Hypothalamus (tissue), 51 donors: ENCODE measurements around the gene TMBIM4.
A peak's percentile ranks its signal among the peaks of the same experiment; 100 is the strongest.
"Not testable (repeated sequence)": the region's sequence is repeated elsewhere in the genome, so short reads cannot be mapped to it uniquely, and the experiment has no call there.

Source experiments
- DNase-seq, 51 donors: peaks; one replicate each; lab custom pipeline; 2025; lab: John Stamatoyannopoulos, UW

The TMBIM4 gene

GRCh38 chr12:66169221-66170170, at the start of gene TMBIM4:
Gene TMBIM4 (minus strand): TSS chr12:66169996. CDS start chr12:66169951, 45 bp downstream.
- peak; percentile 53 to 97 (median 83) for DNase-seq

DNA sequence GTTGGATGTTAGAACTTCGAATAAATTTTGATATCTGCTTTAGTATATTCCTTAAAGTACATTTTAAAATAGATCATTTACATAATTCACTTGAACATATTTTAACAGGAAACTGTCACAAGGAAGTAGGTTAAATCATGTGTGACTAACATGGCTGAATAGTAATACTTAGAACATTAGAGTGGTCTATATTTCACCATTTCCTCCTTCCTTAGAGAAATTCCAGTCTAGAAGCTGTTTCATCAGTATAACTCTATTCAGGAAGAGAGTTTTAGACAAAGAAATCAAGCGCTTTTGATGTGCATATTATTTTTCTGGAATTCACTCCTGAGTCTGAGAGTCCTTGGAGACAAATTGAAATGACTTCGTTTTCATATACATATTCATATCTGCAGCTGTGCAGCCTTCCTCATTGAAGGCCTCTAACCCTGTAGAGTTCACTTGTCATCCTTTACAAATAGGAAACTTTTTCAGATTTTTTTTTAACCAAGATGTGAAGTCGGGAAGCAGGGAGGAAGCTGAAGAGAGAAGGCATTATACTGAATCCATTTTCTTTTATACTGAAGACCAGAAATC, 47.6 kb upstream of the TMBIM4 start:
- no peak for DNase-seq

GRCh38 chr12:66213011-66213410, 43.2 kb upstream of the TMBIM4 start:
- DNase-seq = not testable (repeated sequence)

DNA sequence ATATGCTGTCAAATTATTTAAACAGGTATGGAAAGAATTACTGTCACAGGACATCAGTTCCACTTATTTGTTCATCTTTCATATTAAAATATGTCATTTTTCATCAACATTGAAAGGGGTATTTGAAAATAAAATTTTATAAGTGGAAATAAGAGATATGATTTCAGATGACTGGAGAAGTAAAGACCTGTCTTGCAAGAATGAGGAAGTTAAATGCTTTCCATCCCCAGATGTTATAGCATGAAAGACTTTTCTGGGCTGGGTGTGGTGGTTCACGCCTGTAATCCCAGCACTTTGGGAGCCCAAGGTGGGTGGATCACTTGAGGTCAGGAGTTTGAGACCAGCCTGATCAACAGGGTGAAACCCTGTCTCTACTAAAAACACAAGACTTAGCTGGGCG, 41.8 kb upstream of the TMBIM4 start:
- DNase-seq = not testable (repeated sequence)

DNA sequence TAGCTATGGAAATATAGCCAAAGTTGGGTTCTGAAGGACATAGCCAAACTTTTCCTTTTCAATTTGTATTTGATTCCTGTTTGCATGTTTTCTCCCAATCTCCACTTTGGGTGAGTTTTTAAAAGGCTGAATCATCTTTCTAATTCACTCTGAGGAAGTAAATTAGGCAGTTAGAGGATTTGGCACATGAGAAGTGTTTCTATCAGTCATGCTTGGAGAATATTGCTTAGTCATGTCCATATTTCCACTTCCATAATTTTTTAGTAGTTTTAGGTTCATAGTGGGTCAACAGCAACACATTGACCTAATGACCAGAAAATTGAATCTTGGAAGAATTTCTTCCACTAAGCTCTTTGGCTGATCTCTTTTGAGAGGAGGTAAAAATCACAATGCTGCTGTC, 41.0 kb upstream of the TMBIM4 start:
- DNase-seq = no peak

- no peak for DNase-seq
These were observed 36.3 kb upstream of the TMBIM4 start for GRCh38 chr12:66206141-66206540.

DNA sequence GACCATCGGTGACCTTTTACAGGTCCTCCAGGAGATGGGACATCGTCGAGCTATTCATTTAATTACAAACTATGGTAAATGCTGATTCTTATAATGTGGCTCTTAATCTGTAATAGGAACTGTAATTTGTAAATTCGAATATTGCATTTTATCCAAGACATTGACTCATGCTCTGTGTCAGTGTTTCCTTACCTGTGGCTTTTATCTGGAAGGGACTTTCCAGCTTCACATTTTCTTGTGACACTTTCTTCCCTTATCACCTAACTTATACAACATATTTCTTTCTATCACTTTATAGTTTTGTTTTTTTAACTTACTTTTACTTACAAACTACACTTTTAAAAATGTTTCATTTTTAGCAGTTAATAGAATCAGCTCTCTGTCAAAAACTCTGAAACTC, 34.0 kb upstream of the TMBIM4 start:
- DNase-seq = no peak

GRCh38 chr12:66199831-66200509, 30.2 kb upstream of the TMBIM4 start:
- no peak for DNase-seq

- no peak for DNase-seq
These were observed 29.3 kb upstream of the TMBIM4 start for GRCh38 chr12:66199141-66199540.

GRCh38 chr12:66197495-66197921, 27.7 kb upstream of the TMBIM4 start:
- no peak for DNase-seq

- no peak for DNase-seq
These were observed 27.0 kb upstream of the TMBIM4 start for GRCh38 chr12:66196806-66197205.

- DNase-seq = no peak
These were observed 25.4 kb upstream of the TMBIM4 start for GRCh38 chr12:66195242-66195641.

DNA sequence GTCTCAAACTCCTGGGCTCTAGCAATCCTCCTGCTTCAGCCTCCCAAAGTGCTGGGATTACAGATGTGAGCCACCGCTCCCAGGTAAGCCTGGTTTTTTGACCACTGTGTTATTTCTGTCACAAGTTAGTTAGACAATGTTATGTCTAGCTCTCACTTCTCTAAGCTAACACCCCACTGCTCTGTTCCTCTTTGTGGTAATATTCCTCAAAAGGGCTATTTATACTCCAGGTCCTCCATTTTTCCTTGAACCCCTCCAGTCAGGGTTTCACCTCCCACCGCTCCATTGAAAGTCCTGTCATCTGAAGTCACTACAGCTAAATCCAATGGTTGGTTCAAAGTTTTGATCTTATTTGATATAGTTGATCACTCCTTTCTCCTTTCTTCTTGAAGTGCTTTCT, 24.3 kb upstream of the TMBIM4 start:
- no peak for DNase-seq

GRCh38 chr12:66191547-66192126, 21.8 kb upstream of the TMBIM4 start:
- DNase-seq = no peak

DNA sequence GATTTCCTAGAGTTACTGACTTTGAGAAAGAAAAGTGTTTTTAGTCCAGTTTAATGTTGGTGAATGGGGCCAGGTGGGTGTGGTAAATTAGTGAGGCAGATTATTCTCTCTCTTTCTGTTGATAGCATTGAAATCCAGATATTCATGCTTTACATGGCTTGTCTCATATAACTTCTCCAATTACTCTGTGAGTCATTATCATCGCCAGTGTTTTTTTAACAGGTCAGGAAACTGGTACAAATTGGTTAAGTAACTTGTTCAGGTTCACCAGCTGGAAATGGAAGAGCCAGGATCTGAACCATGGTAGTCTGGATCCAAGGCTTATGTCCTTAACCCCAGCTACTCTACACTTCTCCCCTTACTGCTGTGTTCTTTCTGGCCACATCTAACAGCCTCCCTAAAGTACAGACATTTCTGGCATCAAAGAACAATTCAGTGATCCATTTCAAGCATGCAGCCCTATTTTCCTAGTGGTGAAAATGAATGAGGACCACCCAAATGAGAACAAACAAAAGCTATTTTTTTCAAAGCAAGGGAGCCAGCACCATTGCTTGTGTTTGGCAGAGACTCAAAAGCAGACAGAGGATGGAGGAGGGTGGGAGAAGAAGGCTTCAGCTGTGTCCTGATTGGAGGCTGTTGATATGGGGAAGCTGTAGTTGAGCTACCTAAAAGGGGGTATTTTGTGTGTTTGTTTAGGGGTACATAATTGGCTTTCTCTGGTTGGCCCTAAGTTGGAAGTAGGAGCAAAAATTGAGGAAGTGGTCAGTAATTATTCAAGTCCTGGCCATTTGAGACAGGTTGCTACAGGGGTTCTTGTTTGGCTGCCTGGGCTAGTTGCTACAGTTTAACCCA, 20.9 kb upstream of the TMBIM4 start:
- DNase-seq = peak in 2 of 51 donors; percentile 0 to 13

GRCh38 chr12:66189889-66190288, 20.1 kb upstream of the TMBIM4 start:
- no peak for DNase-seq

GRCh38 chr12:66189486-66189843, 19.7 kb upstream of the TMBIM4 start:
- no peak for DNase-seq

GRCh38 chr12:66188584-66189485, 19.0 kb upstream of the TMBIM4 start, which contains the start of gene IRAK3:
Gene IRAK3 (plus strand): TSS chr12:66189214. CDS start chr12:66189300, 86 bp downstream.
- peak in 27 of 51 donors; percentile 1 to 40 (median 18) for DNase-seq

- DNase-seq = no peak
These were observed 18.0 kb upstream of the TMBIM4 start for GRCh38 chr12:66187821-66188220.
